ENCODE measurements around the gene ALK. TPM values are rescaled to one million over a fixed set of nuclear protein-coding genes. Genes with fewer than 3 reads are reported as not detected.

ALK gene
- polyA plus RNA-seq, 1 experiment, result not detected

DNA sequence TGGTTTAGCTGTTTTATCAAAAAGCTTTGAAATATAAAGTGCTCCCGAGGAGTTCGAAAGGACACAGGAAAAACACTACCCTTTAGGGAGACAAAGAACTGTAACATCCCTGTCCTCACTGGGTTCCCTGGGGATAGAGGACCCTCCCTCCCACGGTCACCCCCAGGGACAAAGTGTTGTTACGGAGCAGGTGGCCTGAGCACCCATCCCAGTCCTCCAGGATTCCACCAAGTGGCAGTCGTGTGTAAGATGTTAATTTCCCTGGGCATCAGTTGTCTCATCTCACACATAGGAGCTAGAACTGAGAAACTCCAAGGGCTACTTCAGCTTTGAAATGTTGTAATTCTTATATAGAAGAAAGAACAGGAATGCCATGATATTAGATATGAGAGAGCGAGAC, 137.7 kb downstream of the ALK start:
- H3K9me3 ChIP-seq (ENCODE audit: control insufficient read depth, insufficient read depth, low read length), result no peaks in the 10 kb centered on the region
- H3K4me3 ChIP-seq (ENCODE audit: low read depth, low read length), result no peak overlapping the region
- ChIA-PET POLR2A (interaction anchor here (0.6 kb wide), 1 partner anchor 324 kb away, joined by 5 read pairs; no protein-coding TSS in a partner anchor), CTCF (no interaction called here)
- peaks cover 16% of the 10 kb centered on the region for H3K27me3 ChIP-seq (ENCODE audit: control insufficient read depth, insufficient read depth, low read length)
- H3K27ac ChIP-seq (ENCODE audit: low read depth, low read length), result no peak overlapping the region
- DNase-seq (ENCODE audit: low read depth, low spot score), result no peak
- TF ChIP-seq CTCF (IDR thresholded peaks at IDR 0.05; ENCODE audit: low read depth, low read length), result no peak

GRCh38 chr2:29782549-29783458, 138.6 kb downstream of the ALK start:
- Histone ChIP-seq H3K9me3 (ENCODE audit: control insufficient read depth, insufficient read depth, low read length) (no peaks in the 10 kb centered on the region), H3K27ac (ENCODE audit: low read depth, low read length) (no peak overlapping the region), H3K4me3 (ENCODE audit: low read depth, low read length) (no peak overlapping the region), H3K27me3 (ENCODE audit: control insufficient read depth, insufficient read depth, low read length) (peaks cover 10% of the 10 kb centered on the region)
- POLR2A ChIA-PET, result no interaction called here
- no peak for TF ChIP-seq CTCF (IDR thresholded peaks at IDR 0.05; ENCODE audit: low read depth, low read length)
- CTCF ChIA-PET, result no interaction called here
- DNase-seq (ENCODE audit: low read depth, low spot score), result no peak

DNA sequence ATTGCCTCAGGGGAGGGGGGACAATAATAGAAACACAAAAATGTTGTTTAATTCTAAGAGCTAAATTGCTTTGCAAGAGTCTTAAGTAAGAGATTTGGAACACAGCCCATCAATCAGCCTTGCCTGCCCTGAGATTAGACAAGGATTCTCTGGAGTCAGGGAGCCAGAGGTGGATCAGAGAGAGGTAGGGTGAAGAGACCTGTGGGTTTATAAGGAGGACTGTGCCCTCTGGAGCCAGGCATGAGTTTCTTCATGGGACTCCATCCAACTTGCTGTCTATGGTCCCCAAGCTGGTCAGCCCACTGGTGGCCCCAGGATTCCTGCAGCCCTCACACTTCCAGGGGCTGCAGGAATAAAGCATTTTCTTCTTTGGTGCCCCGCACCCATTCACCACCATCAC, 139.3 kb downstream of the ALK start:
- no peak for TF ChIP-seq CTCF (IDR thresholded peaks at IDR 0.05; ENCODE audit: low read depth, low read length)
- ChIA-PET POLR2A (no interaction called here), CTCF (interaction anchor here (1.1 kb wide), 1 partner anchor 473 kb away, joined by 4 read pairs; no protein-coding TSS in a partner anchor)
- peaks cover 10% of the 10 kb centered on the region for H3K27me3 ChIP-seq (ENCODE audit: control insufficient read depth, insufficient read depth, low read length)
- no peak for DNase-seq (ENCODE audit: low read depth, low spot score)
- H3K27ac ChIP-seq (ENCODE audit: low read depth, low read length), result no peak overlapping the region
- H3K4me3 ChIP-seq (ENCODE audit: low read depth, low read length), result no peak overlapping the region
- H3K9me3 ChIP-seq (ENCODE audit: control insufficient read depth, insufficient read depth, low read length), result no peaks in the 10 kb centered on the region

DNA sequence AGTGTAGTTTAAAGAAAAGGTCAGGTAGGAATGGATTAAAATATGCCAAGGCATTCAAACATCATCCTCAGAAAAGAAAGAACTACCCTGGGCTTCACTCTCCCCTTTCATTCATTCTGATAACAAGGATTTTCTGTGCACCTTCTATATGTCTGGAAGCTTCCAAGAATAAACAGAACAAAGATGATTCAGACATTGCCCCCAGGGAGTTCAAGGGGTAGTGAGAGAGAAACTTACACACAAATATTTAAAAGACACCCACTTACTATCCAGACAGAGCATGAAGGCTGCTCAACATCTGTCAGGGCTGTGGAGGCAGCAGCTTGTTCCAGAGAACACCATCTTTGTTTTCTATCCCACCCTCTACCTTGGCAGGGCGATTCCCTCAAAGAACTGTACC, 140.5 kb downstream of the ALK start:
- H3K4me3 ChIP-seq (ENCODE audit: low read depth, low read length), result no peak overlapping the region
- no peak for TF ChIP-seq CTCF (IDR thresholded peaks at IDR 0.05; ENCODE audit: low read depth, low read length)
- H3K27ac ChIP-seq (ENCODE audit: low read depth, low read length), result no peak overlapping the region
- peaks cover 7% of the 10 kb centered on the region for H3K27me3 ChIP-seq (ENCODE audit: control insufficient read depth, insufficient read depth, low read length)
- ChIA-PET CTCF (interaction anchor here (1.0 to 1.1 kb wide), 2 partner anchors 21 to 472 kb away, joined by 3 to 4 read pairs; no protein-coding TSS in a partner anchor), POLR2A (no interaction called here)
- H3K9me3 ChIP-seq (ENCODE audit: control insufficient read depth, insufficient read depth, low read length), result no peaks in the 10 kb centered on the region
- no peak for DNase-seq (ENCODE audit: low read depth, low spot score)

DNA sequence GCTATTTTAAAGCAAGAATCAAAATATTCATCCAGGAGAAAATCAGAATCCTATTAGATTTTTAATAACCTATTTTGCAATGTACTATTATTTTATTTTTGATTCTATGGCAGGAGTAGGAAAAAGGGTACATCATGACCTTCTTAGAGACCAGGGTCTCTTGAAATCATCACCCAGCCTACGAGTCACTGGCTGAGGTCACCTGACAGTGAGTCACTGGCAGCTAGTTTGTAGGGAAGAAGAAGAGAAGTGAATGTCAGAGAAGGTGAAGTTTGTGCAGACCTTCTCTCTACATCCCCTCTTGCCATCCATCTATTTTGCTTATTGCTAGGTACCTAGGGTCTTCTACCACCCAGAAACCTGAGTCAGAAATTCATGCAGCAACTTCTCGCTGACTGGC, 144.2 kb downstream of the ALK start:
- Histone ChIP-seq H3K27me3 (ENCODE audit: control insufficient read depth, insufficient read depth, low read length) (peaks cover 3% of the 10 kb centered on the region), H3K27ac (ENCODE audit: low read depth, low read length) (no peak overlapping the region), H3K9me3 (ENCODE audit: control insufficient read depth, insufficient read depth, low read length) (no peaks in the 10 kb centered on the region), H3K4me3 (ENCODE audit: low read depth, low read length) (no peak overlapping the region)
- POLR2A ChIA-PET, result no interaction called here
- CTCF ChIA-PET, result interaction anchor here (0.6 kb wide), 1 partner anchor 149 kb away, joined by 3 read pairs; no protein-coding TSS in a partner anchor
- DNase-seq (ENCODE audit: low read depth, low spot score), result no peak
- TF ChIP-seq CTCF (IDR thresholded peaks at IDR 0.05; ENCODE audit: low read depth, low read length), result no peak
